Epithelial cell of prostate (primary cell): ENCODE measurements around the gene SAA1.
"Not testable (repeated sequence)": the region's sequence is repeated elsewhere in the genome, so short reads cannot be mapped to it uniquely, and the experiment has no call there.

Experiments used
- DNase-seq: peaks from one replicate; pipeline ENCODE4 v3.0.0-alpha.2; 2011; ENCODE audit warnings: low read depth, low spot score
- H3K27ac ChIP-seq: fragments of 450-650 bp; 2 replicates; pipeline ENCODE4 v1.5.1; 2017; ENCODE audit warnings: mild to moderate bottlenecking

The SAA1 gene

GRCh38 chr11:18254781-18255361, 11.2 kb upstream of the SAA1 start:
- no peak for DNase-seq
- no peak overlapping the region for H3K27ac ChIP-seq

- no peak for DNase-seq
- H3K27ac ChIP-seq = no peak overlapping the region
These were observed 6.8 kb upstream of the SAA1 start for GRCh38 chr11:18259259-18259658.

GRCh38 chr11:18261721-18262120, 4.3 kb upstream of the SAA1 start:
- no peak for DNase-seq
- H3K27ac ChIP-seq = no peak overlapping the region

GRCh38 chr11:18262681-18263350, 3.2 kb upstream of the SAA1 start:
- H3K27ac ChIP-seq, DNase-seq: not testable (repeated sequence)

- DNase-seq = no peak
- H3K27ac ChIP-seq = no peak overlapping the region
These were observed 2.0 kb upstream of the SAA1 start for GRCh38 chr11:18264035-18264434.

GRCh38 chr11:18264677-18265555, 1.1 kb upstream of the SAA1 start:
- DNase-seq = no peak
- no peak overlapping the region for H3K27ac ChIP-seq

GRCh38 chr11:18267335-18268133, 1.5 kb downstream of the SAA1 start:
- H3K27ac ChIP-seq, DNase-seq: not testable (repeated sequence)

- H3K27ac ChIP-seq, DNase-seq: not testable (repeated sequence)
These were observed 3.2 kb downstream of the SAA1 start for GRCh38 chr11:18269252-18269651.

- no peak for DNase-seq
- H3K27ac ChIP-seq = no peak overlapping the region
These were observed 4.0 kb downstream of the SAA1 start for GRCh38 chr11:18270102-18270501.

GRCh38 chr11:18271206-18271605, 5.1 kb downstream of the SAA1 start:
- no peak overlapping the region for H3K27ac ChIP-seq
- no peak for DNase-seq

- no peak overlapping the region for H3K27ac ChIP-seq
These were observed 11.7 kb downstream of the SAA1 start for GRCh38 chr11:18277565-18278271.

GRCh38 chr11:18280438-18281045, 14.5 kb downstream of the SAA1 start:
- H3K27ac ChIP-seq = no peak overlapping the region
- DNase-seq = no peak

More at GRCh38 chr11:18277565-18278271, 11.7 kb downstream of the SAA1 start:
- DNase-seq = no peak

GRCh38 chr11:18282626-18283025, 16.6 kb downstream of the SAA1 start:
- no peak for DNase-seq
- H3K27ac ChIP-seq = no peak overlapping the region

GRCh38 chr11:18285841-18286240, 19.8 kb downstream of the SAA1 start:
- DNase-seq = no peak

GRCh38 chr11:18288911-18289310, 22.8 kb downstream of the SAA1 start:
- no peak for DNase-seq
- H3K27ac ChIP-seq = no peak overlapping the region

More at GRCh38 chr11:18285841-18286240, 19.8 kb downstream of the SAA1 start:
- H3K27ac ChIP-seq = no peak overlapping the region

GRCh38 chr11:18294862-18295261, 28.8 kb downstream of the SAA1 start:
- no peak overlapping the region for H3K27ac ChIP-seq
- DNase-seq = no peak

- H3K27ac ChIP-seq = no peak overlapping the region
- DNase-seq = no peak
These were observed 29.3 kb downstream of the SAA1 start for GRCh38 chr11:18295316-18295715.

GRCh38 chr11:18299721-18300120, 33.7 kb downstream of the SAA1 start:
- no peak overlapping the region for H3K27ac ChIP-seq

GRCh38 chr11:18304745-18305144, 38.7 kb downstream of the SAA1 start:
- DNase-seq = no peak
- no peak overlapping the region for H3K27ac ChIP-seq

More at GRCh38 chr11:18299721-18300120, 33.7 kb downstream of the SAA1 start:
- DNase-seq = no peak
